BLaER1 (cell line): ENCODE data around the gene KDELR3.
A peak's percentile ranks its signal among the peaks of the same experiment; 100 is the strongest.
"Not testable (repeated sequence)": the region's sequence is repeated elsewhere in the genome, so short reads cannot be mapped to it uniquely, and the experiment has no call there.

Source experiments
- H3K27ac ChIP-seq: shearing (Covaris generic); formaldehyde crosslinking; 2 replicates; pipeline ENCODE4 v1.8.1; 2022
- H3K27me3 ChIP-seq: shearing (Covaris generic); formaldehyde crosslinking; 2 replicates; pipeline ENCODE4 v1.8.1; 2022
- H3K36me3 ChIP-seq: shearing (Covaris generic); formaldehyde crosslinking; 2 replicates; pipeline ENCODE4 v1.8.1; 2022
- H3K4me1 ChIP-seq: shearing (Covaris generic); formaldehyde crosslinking; 2 replicates; pipeline ENCODE4 v1.8.1; 2022
- H3K4me2 ChIP-seq: shearing (Covaris generic); formaldehyde crosslinking; 2 replicates; pipeline ENCODE4 v1.8.1; 2022
- H3K4me3 ChIP-seq: shearing (Covaris generic); formaldehyde crosslinking; 2 replicates; pipeline ENCODE4 v1.8.1; 2022
- H3K9ac ChIP-seq: shearing (Covaris generic); formaldehyde crosslinking; 2 replicates; pipeline ENCODE4 v1.8.1; 2022
- H3K9me3 ChIP-seq: shearing (Covaris generic); formaldehyde crosslinking; 2 replicates; pipeline ENCODE4 v1.8.1; 2022
- H4K20me1 ChIP-seq: shearing (Covaris generic); formaldehyde crosslinking; 2 replicates; pipeline ENCODE4 v1.8.1; 2022
- Cebpa-rat ChIP-seq: shearing (Covaris generic); IDR thresholded peaks from 2 replicates; pipeline ENCODE4 v1.8.1; 2022

The KDELR3 gene

DNA sequence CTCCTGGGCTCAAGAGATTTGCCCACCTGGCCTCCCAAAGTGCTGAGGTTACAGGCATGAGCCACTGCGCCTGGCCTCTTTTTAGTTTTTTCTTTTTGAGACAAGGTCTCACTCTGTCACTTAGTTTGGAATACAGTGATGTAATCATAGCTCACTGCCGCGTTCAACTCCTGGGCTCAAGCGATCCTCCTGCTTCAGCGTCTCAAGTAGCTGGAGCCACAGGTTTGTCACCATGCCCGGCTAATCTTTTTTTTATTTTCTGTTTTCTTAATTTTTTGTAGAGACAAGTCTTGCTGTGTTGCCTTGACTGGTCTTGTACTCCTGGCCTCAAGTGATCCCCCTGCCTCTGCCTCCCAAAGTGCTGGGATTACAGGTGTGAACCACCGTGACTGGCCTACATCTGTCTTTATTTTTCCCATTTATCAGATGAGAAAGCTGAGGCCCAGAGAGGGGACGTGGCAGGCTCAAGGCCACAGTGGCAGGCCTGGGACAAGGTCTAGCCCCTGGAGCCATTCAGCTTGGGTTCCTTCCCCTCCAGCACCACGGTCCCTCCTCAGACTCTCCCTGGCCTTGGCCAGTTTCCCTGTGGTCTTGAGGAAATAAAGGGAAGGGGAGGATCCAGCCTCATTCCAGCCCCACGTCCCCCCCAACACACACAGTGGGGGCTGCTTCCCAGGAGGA, 2.8 kb upstream of the KDELR3 start:
- no peak for TF ChIP-seq Cebpa-rat
- peaks cover 33% of the 10 kb centered on the region for H3K27me3 ChIP-seq
- H4K20me1 ChIP-seq = no peaks in the 10 kb centered on the region
- H3K36me3 ChIP-seq = no peaks in the 10 kb centered on the region
- no peak overlapping the region for H3K27ac ChIP-seq
- H3K4me2 ChIP-seq = peak overlapping the region; percentile 91
- H3K4me3 ChIP-seq = no peak overlapping the region
- peaks cover 83% of the 10 kb centered on the region for H3K4me1 ChIP-seq
- no peaks in the 10 kb centered on the region for H3K9me3 ChIP-seq
- H3K9ac ChIP-seq = no peak overlapping the region

DNA sequence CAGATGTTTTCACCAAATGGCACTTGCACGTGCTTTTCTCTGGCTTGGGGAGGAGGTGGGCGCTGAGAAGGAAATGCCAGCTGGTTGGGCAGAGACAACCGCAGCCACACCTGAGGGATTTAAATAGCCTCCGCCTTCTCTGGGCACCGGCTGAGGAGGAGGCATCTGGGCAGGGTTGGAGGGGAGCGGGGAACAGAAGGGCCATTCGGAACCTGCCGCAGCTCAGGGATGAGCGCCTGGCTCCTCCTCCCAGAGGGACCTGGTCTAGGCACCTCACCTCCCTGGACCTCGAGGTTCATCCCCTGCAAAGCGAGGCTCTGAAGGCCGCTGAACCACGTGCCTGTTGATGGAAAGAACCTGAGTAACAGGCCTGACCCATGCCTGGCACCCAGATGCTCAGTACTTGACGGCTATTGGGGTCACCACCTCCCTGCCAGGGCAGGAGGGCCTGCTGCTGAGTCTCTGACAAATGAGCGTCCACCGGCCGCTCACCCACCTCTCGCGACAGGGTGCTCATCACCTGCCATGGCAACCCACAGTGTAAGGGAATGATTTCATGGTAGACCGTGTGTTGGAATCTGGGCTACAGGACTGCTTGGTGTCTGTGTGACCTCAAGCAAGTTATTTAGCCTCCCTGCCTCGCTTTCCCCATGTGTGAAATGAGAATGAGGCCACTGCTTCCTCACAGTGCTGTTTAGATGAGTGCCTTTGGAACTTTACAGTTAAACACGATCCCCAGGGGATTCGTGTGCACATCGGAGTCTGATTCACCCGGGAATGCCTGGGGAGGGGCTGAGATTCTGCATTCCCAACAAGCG, 2.0 kb upstream of the KDELR3 start:
- H3K36me3 ChIP-seq = no peaks in the 10 kb centered on the region
- H3K27me3 ChIP-seq = peaks cover 33% of the 10 kb centered on the region
- no peaks in the 10 kb centered on the region for H3K9me3 ChIP-seq
- no peak overlapping the region for H3K27ac ChIP-seq
- no peaks in the 10 kb centered on the region for H4K20me1 ChIP-seq
- no peak overlapping the region for H3K4me3 ChIP-seq
- H3K4me2 ChIP-seq = peak overlapping the region; percentile 91
- no peak for TF ChIP-seq Cebpa-rat
- H3K9ac ChIP-seq = no peak overlapping the region
- H3K4me1 ChIP-seq = peaks cover 76% of the 10 kb centered on the region

- Histone ChIP-seq H3K4me1 (peaks cover 60% of the 10 kb centered on the region), H3K27ac (peak overlapping the region; percentile 44; the same call in 1 of the 2 replicates), H3K27me3 (peaks cover 33% of the 10 kb centered on the region), H3K9ac (peak overlapping the region; percentile 38; the same call in 1 of the 2 replicates), H3K36me3 (no peaks in the 10 kb centered on the region), H3K4me2 (peak overlapping the region; percentile 93), H4K20me1 (no peaks in the 10 kb centered on the region), H3K4me3 (peak overlapping the region; percentile 60), H3K9me3 (no peaks in the 10 kb centered on the region)
- TF ChIP-seq Cebpa-rat = no peak
Observed at GRCh38 chr22:38467438-38467903, 425 bp upstream of the KDELR3 start.

- no peaks in the 10 kb centered on the region for H4K20me1 ChIP-seq
- no peaks in the 10 kb centered on the region for H3K9me3 ChIP-seq
- H3K27me3 ChIP-seq = peaks cover 33% of the 10 kb centered on the region
- peaks cover 48% of the 10 kb centered on the region for H3K4me1 ChIP-seq
- H3K4me2 ChIP-seq = peak overlapping the region; percentile 93
- peak overlapping the region; percentile 60; the same call in 1 of the 2 replicates for H3K4me3 ChIP-seq
- no peaks in the 10 kb centered on the region for H3K36me3 ChIP-seq
- TF ChIP-seq Cebpa-rat = no peak
- H3K27ac ChIP-seq = no peak overlapping the region
- H3K9ac ChIP-seq = peak overlapping the region; percentile 38; the same call in 1 of the 2 replicates
Observed at GRCh38 chr22:38468443-38469305, 778 bp downstream of the KDELR3 start.

DNA sequence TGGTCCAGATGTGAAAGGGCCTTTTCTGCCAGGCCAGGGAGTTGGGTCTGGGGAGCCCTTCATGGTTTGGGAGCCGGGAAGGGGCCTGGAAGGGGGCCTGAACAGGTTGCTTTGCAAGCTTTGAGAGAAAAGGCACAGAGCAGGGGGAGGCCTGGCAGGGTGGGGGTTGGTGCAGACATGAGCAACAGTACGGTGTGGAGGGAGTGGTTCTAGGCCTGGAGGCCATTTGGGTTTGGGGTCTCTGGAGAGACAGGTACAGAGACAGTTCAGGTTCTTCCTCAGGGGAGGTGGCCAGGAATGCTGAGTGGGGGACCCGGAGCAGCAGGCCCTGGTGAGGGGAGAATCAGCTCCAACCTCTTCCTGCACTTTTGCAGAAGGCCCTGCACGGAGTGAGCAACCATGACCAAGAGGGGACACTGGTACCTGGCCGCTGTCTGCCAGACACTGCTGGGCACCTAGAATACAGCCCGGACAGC, 1.4 kb downstream of the KDELR3 start:
- Histone ChIP-seq H3K4me3 (no peak overlapping the region), H3K4me2 (peak overlapping the region; percentile 93; the same call in 1 of the 2 replicates), H4K20me1 (no peaks in the 10 kb centered on the region), H3K9ac (no peak overlapping the region), H3K27ac (no peak overlapping the region), H3K9me3 (no peaks in the 10 kb centered on the region), H3K27me3 (peaks cover 33% of the 10 kb centered on the region), H3K36me3 (no peaks in the 10 kb centered on the region), H3K4me1 (peaks cover 41% of the 10 kb centered on the region)
- no peak for TF ChIP-seq Cebpa-rat

GRCh38 chr22:38470179-38470578, 2.3 kb downstream of the KDELR3 start:
- H3K27ac ChIP-seq, H3K9me3 ChIP-seq, H4K20me1 ChIP-seq: not testable (repeated sequence)

GRCh38 chr22:38471237-38471636, 3.3 kb downstream of the KDELR3 start:
- no peak overlapping the region for H3K4me3 ChIP-seq
- H3K4me2 ChIP-seq = no peak overlapping the region

More at GRCh38 chr22:38470179-38470578, 2.3 kb downstream of the KDELR3 start:
- not testable (repeated sequence) for H3K4me3 ChIP-seq, H3K36me3 ChIP-seq, H3K4me2 ChIP-seq, H3K9ac ChIP-seq
- peaks cover 33% of the 10 kb centered on the region for H3K4me1 ChIP-seq
- peaks cover 33% of the 10 kb centered on the region for H3K27me3 ChIP-seq

DNA sequence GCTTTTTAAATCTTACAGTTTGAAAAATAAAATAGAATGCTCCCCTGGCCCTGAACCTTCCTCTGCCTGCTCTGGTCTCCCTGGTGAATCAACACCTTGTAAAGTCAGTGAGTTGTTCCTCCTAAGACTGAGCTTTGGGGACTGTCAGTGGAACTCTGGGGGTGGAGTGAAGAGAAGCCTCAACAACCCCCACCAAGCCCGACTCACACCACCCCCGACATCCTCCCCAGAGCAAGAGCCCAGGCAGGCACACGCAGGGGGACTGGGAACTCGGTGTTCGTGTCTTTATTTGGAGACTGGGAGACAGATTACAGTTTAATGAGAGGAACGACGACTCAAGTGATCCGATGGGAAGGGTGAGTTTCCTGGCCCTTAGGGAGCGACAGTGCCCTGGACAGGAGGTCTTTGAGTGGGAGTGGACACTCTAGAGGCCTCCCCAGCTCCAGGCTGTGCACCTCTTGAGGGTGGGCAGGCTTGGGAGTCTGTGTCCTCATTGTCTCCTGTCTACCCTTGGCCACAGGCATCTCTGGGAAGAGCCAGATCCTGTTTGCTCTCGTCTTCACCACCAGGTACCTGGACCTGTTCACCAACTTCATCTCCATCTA, 6.2 kb downstream of the KDELR3 start:
- Histone ChIP-seq H4K20me1 (no peaks in the 10 kb centered on the region), H3K27ac (no peak overlapping the region), H3K9me3 (no peaks in the 10 kb centered on the region), H3K4me3 (no peak overlapping the region), H3K4me2 (no peak overlapping the region), H3K27me3 (peaks cover 2% of the 10 kb centered on the region), H3K36me3 (no peaks in the 10 kb centered on the region), H3K4me1 (peaks cover 6% of the 10 kb centered on the region), H3K9ac (no peak overlapping the region)
- TF ChIP-seq Cebpa-rat = no peak

More at GRCh38 chr22:38471237-38471636, 3.3 kb downstream of the KDELR3 start:
- H3K4me1 ChIP-seq = peaks cover 22% of the 10 kb centered on the region
- peaks cover 30% of the 10 kb centered on the region for H3K27me3 ChIP-seq
- H3K27ac ChIP-seq = no peak overlapping the region
- no peaks in the 10 kb centered on the region for H3K9me3 ChIP-seq
- no peak overlapping the region for H3K9ac ChIP-seq
- H4K20me1 ChIP-seq = no peaks in the 10 kb centered on the region
- H3K36me3 ChIP-seq = no peaks in the 10 kb centered on the region
- no peak for TF ChIP-seq Cebpa-rat

DNA sequence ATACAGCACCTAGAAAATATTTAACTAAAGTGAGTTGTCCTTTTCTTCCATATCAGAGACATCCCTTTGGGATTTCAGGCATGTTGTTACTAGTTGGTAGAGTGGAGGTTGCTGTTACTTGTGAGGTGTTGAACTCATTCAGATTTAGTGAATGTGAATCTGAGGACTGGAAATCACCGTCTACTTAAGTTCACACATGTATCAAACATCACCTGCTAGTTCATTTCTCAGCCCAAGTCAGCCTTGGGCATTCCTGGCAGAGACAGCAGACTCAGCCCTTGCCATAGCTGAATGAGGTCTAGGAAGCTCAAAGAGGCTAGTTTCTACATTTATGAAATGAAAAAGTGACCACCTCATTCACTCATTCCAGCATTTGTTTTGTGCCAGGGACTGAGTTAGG, 9.7 kb downstream of the KDELR3 start:
- Histone ChIP-seq H3K36me3 (peaks cover 30% of the 10 kb centered on the region), H3K4me3 (no peak overlapping the region), H3K4me1 (peaks cover 14% of the 10 kb centered on the region), H4K20me1 (peaks cover 23% of the 10 kb centered on the region), H3K9me3 (no peaks in the 10 kb centered on the region), H3K27me3 (no peaks in the 10 kb centered on the region), H3K9ac (no peak overlapping the region), H3K4me2 (no peak overlapping the region), H3K27ac (no peak overlapping the region)
- no peak for TF ChIP-seq Cebpa-rat
